GM18867 (cell line): ENCODE results near the gene TMBIM6.
"Not testable (repeated sequence)": the region's sequence is repeated elsewhere in the genome, so short reads cannot be mapped to it uniquely, and the experiment has no call there.

Source experiments
- ATAC-seq: cut with Tn5 transposase; IDR thresholded peaks from one replicate; pipeline ENCODE4 v1.9.1; 2021; ENCODE audit warnings: mild to moderate bottlenecking, moderate library complexity; ENCODE audit not compliant: unreplicated experiment

Gene TMBIM6

DNA sequence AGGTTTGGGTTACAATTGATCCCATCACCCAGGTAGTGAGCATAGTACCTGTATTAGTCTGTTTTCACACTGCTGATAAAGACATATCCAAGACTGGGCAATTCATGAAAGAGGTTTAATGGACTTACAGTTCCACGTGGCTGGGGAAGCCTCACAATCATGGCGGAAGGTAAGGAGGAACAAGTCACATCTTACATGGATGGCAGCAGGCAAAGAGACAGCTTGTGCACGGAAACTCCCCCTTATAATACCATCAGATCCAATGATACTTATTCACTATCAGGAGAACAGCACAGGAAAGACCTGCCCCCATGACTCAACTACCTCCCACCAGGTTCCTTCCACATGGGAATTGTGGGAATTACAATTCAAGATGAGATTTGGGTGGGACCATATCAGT lies 20.0 kb upstream of the TMBIM6 start:
- not testable (repeated sequence) for ATAC-seq

GRCh38 chr12:49728446-49728845 lies 12.9 kb upstream of the TMBIM6 start:
- no peak for ATAC-seq

GRCh38 chr12:49730050-49730449 lies 11.3 kb upstream of the TMBIM6 start:
- no peak for ATAC-seq

- ATAC-seq, result no peak
These were observed 10.7 kb upstream of the TMBIM6 start for GRCh38 chr12:49730568-49731101.

GRCh38 chr12:49733219-49734017 lies 7.9 kb upstream of the TMBIM6 start:
- ATAC-seq, result no peak

DNA sequence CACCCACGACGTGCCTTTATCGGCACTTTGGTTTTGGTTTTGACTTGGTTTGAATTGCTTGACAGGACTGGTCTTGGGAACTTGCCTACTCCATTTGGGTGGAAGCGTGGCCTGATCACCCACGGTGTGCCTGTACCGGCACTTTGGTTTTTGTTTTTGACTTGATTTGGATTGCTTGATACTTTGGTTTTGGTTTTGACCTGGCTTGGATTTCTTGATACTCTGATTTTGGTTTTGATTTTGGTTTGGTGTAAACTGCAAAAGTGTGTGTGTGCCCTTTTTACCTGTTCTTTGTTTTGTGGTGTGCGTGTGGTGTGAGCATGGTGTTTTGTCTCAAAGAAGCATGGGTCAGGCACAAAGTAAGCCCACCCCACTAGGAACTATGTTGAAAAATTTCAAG lies 6.5 kb upstream of the TMBIM6 start:
- ATAC-seq, result not testable (repeated sequence)

DNA sequence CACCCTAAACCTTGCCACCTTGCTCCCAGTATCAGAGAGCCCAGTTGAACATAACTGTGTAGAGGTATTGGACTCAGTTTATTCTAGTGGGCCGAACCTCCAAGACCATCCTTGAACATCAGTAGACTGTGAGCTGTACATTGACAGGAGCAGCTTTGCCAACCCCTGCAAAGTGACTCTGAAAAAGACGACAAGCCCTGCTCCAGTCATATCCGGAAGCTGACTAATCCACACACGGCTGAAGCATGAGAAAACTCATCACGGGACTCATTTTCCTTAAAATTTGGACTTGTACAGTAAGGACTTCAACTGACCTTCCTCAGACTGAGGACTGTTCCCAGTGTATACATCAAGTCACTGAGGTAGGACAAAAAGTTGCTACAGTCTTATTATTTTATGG lies 2.6 kb upstream of the TMBIM6 start:
- ATAC-seq, result not testable (repeated sequence)

DNA sequence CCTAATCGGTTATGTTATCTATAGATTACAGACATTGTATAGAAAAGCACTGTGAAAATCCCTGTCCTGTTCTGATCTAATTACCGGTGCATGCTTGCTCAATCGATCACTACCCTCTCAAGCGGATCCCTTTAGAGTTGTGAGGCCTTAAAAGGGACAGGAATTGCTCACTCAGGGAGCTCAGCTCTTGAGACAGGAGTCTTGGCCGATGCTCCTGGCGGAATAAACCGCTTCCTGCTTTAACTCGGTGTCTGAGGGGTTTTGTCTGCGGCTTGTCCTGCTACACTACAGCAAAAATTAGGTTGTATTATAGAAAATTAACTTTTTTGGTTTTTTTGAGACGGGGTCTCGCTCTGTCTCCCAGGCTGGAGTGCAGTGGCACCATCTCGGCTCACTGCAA lies 1.1 kb upstream of the TMBIM6 start:
- ATAC-seq, result not testable (repeated sequence)

GRCh38 chr12:49741882-49742620 lies 694 bp downstream of the TMBIM6 start:
- ATAC-seq, result peak; percentile 58

GRCh38 chr12:49744363-49744885 lies 3.1 kb downstream of the TMBIM6 start:
- ATAC-seq, result no peak

DNA sequence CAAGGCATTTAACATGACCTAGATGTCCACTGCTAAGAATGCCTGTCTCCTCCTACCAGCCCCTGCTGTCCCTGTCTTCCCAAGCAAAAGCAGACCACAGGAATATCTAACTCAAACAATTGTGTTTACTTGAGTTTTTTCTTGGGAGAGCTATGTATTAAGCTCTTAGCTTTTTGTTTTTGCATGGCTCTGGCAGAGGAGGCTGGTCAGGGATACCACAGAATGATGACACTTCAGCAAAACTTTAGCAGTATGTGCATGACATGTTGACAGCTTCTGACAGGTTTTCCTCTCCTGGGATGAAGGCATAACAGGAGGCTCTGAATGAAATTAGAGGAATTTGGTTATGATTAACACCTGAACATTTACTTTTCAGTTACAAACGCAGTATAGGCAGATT lies 6.9 kb downstream of the TMBIM6 start:
- ATAC-seq, result no peak

DNA sequence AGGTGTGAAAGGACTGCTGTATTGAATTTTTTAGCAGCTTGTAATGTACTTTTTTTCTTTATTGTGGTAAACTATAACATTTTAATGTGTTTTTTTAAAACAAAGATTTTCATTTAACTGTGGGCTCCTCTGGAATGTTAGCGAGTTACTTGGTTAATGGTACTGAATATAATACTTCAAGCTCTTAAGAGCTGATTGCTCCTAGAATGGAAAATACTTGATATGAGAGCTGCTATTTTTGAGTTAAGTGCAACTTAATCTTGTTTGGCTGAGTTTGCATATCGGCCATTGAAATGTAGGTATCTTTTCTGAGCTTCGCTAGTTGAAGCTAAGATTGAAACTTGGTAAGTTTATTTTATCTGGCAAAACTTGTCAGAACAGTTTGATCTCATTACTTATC lies 7.4 kb downstream of the TMBIM6 start:
- ATAC-seq, result no peak

DNA sequence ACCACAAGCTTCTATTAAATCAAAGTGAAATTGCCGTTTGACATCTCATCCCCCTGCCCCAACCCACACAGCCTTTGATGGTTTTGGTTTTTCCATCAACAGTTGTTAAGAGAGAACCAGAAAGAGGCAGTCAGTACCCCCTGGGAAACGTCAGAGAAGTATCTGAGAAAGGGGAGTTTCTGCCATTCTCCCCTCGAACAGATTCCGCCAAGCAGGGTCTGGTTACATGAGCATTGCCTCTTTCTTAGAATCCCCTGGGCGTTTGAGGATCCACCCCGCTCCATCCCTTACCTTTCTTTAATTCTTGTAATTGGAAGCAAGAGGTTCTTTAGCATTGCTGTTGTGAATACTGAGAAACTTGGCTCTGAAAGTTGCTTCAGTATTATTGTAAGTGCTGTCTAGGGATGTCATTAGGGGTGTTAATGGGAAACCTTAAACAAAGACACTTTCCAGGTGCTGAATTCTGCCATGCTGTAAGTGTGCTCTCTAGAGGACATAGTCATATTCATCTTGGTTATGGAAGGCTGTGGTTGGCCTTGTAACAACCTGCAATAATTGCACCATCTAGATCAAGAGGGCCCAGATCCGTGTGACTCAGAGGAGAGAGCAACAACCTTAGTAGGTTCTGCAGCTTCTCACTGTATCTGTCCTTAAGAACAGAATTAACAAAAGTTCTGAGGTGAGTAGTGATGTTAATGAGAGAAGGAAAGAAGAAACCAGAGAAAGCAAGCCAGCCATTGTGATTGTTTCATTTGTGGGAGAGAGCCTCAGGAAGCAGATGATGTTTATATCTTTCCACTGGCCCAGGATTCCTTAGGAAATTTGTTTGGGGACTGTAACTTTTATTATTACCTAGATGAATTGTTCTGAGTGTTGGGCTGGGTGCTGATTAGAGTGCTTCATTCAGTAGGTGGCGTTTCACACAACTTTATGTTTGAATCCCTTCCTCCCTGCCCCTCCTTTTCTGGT lies 9.0 kb downstream of the TMBIM6 start:
- no peak for ATAC-seq

DNA sequence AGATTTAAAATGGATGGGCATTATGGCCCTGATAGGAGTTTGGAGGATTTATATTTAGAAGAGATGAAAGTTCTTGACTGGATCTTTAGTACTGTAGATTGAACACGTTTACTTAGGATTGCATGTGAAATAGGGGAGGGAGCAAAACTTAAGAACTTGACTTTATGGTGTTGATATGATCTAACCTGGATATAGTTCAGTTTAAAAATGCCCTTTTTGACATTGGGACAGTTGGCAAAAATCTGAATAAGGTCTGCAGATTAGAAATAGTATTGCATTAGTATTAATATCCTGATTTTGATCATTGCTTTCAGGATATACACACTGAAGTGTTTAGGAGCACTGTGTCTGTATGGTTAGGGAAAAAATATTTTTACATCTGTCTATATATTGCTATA lies 9.6 kb downstream of the TMBIM6 start:
- no peak for ATAC-seq

- no peak for ATAC-seq
These were observed 20.5 kb downstream of the TMBIM6 start for GRCh38 chr12:49761677-49762467.

DNA sequence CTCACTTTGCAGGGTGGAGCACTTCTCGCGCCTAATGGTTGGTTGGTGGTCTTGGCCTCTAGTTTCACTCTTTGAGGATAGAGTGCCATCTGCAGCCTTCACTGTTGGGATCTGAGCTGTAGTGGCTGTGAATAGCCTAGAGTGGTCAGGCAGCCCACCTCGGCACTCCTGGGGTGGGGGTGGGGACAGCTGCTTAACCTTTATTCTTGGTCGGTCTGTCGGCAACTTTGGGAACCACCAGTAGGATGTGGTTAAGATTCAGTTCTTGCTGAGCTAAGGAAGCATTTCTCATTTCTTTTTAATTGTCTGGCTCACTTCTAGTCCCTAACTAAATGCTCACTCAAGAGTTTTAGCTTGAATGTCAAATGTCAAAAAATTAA lies 21.1 kb downstream of the TMBIM6 start:
- ATAC-seq, result no peak

DNA sequence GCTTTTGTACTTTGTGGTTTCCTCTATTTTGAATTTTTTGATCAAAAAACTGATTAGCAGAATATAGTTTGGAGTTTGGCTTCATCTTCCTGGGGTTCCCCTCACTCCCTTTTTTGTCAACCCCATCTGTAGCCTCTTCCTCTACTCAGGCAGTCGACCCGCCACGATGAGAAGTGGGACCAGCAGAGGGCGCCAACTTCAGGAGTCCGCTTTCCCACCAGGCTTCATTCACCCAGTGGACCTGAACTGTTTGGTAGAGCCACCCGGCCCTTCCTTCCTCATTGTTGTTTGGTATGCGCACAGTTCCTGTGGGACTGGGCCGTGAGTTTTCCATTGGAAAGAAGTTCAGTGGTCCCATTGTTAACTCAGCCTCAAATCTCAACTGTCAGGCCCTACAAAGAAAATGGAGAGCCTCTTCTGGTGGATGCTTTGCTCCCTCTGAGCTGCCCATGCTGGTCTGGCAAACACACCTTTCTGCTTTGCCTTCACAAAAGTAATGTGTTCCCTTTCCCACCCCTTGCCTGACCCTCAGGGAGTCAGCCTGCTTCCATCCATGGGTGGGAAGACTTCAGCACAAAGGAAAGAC lies 21.7 kb downstream of the TMBIM6 start:
- ATAC-seq, result peak; percentile 43

DNA sequence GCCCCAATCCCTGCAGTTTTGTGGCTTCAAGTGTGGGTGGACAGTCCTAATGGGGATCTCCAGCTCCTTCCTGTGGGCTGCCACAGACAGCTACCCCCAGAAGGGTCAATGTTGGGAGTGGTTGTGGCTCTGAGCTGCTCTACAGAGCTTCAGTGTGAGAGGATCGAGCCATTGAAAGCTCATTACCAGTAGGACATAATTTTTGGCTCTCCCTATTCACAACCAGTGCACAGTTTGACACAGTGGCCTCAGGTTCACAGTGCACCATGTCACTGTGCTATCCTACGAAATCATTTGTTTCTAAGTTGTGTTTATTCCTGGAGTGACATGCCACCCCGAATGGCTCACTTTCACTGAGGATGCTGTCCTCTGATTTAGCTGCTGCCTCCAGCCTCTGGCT lies 22.8 kb downstream of the TMBIM6 start:
- no peak for ATAC-seq

- no peak for ATAC-seq
These were observed 24.7 kb downstream of the TMBIM6 start for GRCh38 chr12:49766115-49766455.

GRCh38 chr12:49767333-49767732 lies 26.0 kb downstream of the TMBIM6 start:
- ATAC-seq, result no peak
